Glomerular endothelial cell (primary cell): ENCODE measurements around the gene TTLL5. TPM values are rescaled to one million over a fixed set of nuclear protein-coding genes. Genes with fewer than 3 reads are reported as not detected.

Experiments
- DNase-seq: peaks from one replicate; pipeline ENCODE4 v3.0.0-alpha.2; 2011; ENCODE audit warnings: low read depth, low spot score; ENCODE audit errors: extremely low read depth
- total RNA-seq: library from RNA; depleted of rRNA; stranded (reverse); fragments of >200 nt; gene quantifications from 2 replicates; pipeline ENCODE4 v1.2.3, GENCODE V29; 2015

TTLL5 gene
- total RNA-seq, 1 donor from 2014 or later, result 59.5 TPM

DNA sequence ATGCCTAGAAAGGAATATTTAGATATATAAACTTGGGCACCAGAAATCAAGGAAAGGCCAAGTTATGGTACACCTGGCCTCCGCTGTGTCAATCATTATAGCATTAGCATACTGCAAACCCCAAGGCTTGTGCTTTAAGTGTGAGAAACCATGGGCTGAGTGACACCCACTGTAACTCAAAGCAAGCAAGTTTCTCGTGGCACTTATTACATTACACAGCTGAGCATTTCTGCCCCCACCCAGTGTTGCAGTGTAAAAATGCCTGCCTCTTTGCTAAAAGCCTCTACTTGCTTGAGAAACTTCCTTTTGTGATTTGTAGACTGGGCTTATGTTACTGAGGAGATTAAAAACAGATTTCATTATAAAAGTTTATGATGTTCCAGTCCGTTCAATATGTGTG, 198.7 kb downstream of the TTLL5 start:
- no peak for DNase-seq

DNA sequence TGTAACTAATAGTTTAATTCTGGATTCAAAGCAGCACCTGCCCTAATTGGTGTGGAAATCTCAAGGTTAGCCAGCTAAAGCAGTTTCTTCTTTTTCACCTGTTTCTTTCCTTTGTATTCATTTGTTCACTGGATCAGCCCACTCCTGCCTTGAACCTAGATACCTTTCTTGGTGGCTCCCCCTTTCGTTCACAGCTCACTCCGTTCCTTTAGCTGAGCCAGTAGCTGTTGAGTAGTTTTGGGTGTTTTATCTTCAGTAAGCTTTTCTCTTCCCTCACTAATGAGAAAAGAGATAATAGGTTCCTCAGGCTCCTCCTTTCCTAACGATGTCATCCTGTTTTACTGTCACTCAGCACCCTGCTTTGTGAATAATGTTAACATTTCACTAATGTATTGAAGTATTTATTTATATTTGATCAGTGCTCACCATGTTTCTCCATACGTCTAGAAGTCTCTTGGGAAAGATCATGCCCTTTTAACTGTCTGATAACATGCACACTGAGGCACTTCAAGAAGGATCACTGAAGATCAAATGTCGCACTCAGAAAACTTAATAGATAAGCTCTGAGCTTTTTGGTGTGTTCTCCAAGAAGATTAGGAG, 199.6 kb downstream of the TTLL5 start:
- no peak for DNase-seq

DNA sequence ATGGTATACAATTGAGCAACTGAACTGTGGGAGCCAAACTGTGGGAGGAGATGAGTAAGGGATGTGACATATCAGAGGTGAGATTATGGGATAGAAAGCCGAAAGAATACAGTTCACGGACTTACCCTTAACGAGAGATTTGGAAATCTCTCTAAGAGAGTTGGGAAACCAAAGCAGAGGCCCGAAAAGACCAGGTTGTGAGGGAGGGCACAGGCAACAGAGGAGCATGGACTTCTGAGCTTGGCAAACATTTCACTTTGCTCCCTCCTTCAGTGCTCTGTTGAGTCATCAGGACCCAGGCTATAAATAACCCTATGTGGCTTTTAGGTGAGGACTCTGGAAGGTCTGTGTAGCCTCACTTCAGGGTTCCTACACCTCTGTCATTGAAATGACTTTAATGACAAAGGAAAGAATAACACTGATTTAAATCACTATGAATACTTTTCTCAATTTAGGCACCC, 200.1 kb downstream of the TTLL5 start:
- no peak for DNase-seq

DNA sequence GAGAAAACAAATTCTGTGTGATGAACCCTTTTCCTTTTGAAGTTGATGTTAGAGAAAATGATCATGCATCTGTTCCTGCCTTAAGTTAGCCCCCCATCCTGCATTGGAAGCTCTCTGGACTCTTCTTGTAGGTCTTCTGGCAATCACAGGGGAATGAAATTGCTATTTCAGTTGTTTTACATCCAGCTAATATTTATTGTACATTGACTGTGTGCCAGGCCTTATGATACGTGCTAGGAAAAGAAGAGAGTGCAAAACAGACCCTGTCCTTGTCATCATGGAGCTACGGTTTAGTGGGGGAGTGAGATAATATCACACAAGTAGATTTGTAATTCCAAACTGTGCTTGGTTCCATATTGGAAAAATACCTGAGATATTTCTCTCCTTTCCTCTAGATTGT, 202.2 kb downstream of the TTLL5 start:
- no peak for DNase-seq

DNA sequence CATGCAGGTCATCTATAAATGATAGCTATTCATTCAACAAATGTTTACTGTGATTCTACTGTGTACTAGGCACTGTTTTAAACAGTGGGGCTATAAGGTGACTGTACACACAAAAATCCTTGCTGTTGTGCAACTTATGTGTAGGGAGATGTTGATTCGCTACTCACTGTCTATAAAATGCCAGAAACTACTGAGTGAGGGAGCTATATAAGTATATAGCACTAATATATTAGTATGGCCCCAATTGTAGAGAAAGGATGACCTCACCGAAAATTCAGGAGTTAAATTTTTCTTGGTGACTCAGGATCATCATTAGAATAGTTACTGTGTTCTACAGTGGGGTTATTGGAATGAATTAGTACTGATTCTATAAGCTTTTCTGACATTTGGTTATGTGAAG, 203.3 kb downstream of the TTLL5 start:
- no peak for DNase-seq

DNA sequence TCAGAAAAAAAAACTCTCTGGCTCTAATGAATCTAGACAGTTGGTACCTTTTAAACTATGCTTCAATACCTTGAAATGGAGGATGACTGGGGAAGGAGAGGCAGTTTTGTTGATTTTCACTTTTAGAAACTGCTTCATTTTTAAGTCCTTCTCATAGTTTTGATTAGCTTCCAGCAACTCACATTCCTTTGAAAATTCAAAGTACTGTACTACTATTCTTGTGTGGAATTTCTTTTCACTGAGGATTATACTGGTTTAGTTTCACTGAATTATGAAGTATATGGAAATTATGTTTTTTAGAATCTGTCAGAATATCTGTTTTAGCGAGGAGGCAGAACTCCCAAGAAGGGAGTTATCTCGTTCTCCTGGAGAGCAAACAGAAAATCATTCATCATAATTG, 204.5 kb downstream of the TTLL5 start:
- DNase-seq, result no peak

DNA sequence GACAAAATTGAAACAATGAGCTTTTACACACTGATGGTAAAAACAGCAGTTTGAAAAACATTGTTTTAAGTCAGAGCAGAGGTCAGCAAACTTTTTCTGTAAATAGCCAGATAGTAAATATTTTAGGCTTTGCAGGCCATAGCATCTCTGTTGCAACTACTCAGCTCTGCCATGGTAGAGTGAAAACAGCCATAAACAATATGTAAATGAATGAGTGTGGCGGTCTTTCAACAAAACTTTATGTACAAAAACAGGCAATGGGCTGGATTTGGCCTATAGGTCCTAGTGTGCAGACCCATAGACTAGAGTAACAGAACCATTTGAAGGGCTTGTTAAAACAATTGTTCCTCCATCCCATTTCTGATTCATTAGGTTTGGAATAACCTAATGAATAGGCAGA, 205.9 kb downstream of the TTLL5 start:
- no peak for DNase-seq

DNA sequence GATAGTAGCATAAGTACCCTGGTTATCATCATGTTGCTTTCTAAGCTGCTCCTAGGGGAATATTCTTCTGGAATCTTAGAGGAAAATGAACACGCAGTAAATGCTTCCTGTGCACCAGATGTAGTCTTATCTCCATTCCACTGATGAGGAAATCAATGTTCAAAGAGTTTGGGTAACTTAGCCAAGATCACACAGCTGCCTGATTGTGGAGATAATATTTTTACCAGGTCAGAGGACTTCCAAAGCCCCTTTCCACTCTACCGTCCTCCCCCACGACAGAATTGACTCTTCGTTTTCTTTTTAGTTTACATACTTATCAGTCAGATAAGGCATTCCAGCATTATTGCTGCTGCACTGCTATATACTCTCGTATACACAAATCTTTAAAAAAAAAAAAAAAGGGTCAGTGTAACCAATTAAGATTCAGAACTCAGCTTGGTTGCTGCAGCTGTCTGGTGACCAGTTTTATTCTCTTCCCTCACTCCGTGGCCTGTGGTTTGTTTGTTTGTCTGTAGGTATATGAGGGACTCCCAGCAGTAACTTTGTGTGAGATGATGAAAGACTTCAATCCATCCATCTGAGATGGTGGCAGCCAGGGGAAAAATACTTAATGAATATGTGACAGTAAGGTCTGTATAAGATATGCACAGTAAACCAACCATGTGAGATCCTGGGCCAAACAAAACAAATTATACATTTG, 210.3 kb downstream of the TTLL5 start:
- DNase-seq, result no peak

DNA sequence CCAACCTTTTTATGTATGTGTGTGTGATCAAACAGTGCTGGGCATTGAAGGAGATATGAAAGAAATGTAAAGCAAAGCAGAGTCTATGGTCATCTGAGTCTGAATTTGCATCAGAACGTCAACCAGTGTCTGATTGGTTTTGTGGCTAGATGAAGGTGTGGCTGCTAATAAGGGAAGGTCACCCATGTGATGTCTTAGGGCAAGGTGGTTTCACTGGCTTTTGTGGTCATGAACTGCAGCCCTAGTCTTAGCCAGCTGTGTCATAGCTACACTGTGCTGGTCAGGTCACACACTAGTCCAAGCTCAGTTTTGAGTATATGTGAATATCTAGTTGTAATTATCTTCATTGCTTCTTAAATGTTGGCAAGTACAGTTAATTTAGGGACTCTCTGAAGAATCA, 214.9 kb downstream of the TTLL5 start:
- no peak for DNase-seq

DNA sequence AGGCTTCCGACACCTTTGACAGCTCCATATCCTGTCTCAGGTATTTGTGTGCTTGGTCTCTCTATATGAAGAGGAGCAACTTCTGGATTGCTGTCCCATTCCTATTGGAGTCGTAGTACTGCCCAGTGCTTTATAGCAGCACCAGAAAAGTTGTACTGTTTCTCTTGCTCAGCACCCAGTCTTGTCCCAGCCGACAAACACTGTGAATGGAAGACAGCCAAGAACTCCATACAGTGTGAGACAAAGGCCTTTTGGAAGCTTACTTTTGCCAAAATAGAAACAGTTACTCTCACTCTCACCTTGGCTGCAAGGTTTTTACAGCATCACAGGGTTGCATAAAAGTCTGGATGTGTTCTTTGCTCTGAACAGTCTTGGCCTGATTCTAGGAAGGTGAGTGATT, 215.5 kb downstream of the TTLL5 start:
- DNase-seq, result no peak

DNA sequence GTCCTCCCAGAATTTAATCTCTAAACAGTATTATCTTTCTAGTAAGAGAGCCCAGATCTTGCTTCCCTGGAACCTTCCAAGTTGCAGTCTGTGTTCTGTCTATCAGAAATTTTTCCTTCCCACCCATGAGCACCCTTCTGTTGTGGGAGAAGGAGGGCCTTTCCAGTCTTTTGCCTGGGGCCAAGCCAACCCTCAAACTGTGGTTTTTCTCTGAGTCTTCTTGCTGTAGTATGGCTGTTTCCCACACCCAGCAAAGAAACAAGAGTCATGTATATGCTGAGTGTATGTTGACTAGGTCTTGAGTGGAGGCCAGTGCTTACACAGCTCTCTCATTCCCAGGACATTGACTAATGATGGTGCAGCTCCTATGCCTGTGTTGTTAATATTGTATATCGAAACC, 216.2 kb downstream of the TTLL5 start:
- no peak for DNase-seq

DNA sequence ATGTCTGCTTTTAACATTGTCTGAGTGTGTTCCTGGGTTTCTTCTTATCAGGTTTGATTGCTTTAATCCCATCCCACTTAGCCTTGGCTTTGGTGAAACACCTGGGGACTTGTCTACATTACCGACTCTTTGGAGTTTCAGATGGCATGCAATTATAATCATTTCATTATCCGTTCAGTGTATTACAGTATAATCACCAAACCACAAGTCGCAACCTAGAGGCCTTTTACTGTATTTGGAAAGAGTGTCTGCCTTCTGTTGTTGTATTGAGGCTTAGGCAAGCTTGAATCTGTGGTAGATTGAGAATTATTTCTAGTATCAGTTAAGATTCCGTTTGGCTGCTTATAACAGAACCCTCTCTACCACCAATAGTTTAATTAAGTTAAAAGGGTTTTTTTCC, 216.8 kb downstream of the TTLL5 start:
- no peak for DNase-seq

DNA sequence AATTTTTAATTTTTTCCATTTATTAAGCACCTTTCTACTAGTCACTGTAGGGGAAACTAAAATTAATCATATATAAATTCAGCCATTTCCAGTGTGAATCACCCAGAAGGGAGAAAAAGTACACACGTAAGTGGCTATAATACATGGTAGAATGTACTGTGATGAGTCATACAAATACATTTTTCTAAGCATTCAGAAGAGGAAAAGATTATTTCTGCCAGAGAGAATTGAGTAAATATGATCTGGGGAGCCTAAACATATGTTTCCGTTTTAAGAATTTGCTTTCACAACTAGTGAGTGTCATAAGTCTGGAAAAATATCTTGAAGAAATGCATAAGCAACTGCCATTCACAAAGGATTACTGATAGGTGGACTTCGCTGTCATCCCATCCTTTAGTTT, 218.0 kb downstream of the TTLL5 start:
- peak; percentile 90 for DNase-seq

DNA sequence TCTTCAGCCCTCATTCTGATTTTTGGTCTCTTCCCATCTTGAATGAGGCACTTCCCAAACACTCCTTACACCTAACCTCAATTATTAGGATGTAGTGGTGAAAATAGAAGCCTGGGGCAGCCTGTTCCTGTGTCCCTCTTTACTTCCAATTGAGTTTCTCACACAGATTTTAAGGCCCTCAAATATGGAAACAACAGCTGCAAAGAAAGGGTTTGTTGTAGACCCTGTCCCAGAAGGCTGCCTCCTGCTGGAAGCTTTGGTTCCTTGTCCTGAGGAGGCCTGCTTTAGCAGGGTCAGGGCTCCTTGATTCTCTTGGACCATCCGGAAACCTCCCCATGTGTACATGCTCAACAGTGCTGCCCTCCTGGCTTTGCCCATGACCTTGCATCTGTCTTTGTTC, 219.5 kb downstream of the TTLL5 start:
- no peak for DNase-seq

DNA sequence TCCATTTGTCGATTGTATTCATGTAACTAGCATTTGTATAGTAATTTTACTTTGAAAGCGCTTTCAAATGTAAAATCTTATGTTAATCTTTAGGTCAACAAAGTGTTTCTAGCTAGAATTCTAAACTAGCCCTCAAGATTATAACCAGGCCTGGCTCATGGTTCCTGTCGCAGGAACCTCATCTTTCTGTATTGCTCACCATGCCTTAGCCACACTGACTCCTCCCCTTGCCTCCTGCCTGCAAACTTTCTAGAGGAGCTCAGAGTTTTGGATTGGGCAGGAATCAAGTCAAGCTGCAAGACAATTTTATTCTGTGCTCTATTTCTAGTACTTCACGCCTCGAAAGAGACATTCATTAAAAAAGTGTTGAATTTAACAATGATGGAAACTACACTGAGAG, 220.9 kb downstream of the TTLL5 start:
- no peak for DNase-seq

DNA sequence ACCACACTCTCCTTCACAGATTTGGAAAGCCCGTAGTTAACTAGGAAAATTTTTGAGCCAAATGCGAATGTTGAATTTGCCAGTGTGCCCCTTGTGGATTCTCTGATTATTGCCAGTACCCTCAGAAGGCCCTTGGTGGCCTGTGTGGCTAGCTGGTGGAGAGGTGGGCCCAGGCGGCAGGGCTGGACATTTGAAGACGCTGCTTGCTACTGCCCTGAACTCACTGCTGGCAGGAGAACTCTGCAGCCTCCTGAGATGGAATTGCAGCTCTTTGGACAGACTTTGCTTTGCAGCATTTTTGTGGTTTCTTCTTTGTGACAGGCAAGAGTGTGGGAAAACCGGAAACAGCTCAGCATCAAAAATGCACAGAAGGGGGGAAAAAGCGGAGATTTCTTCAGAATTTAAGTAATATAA, 223.2 kb downstream of the TTLL5 start:
- DNase-seq, result no peak

DNA sequence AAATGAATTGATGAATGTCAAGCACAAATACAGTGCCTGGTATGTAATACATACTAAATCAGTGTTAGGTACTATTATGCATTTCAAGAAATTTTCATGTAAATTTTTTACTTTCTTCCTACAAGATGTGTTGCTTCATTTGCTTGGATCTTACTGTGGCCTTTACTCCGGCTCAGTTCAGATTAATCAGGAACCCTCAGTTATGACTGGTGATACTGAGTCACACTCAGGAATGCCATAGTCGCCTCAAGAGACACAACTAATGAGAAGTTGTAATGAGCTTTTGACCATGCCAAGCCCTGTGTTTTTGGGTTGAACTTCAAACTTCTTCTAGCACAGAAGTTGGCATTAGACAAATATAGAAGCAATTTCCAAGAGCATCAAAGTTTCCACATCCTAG, 224.8 kb downstream of the TTLL5 start:
- DNase-seq, result no peak

DNA sequence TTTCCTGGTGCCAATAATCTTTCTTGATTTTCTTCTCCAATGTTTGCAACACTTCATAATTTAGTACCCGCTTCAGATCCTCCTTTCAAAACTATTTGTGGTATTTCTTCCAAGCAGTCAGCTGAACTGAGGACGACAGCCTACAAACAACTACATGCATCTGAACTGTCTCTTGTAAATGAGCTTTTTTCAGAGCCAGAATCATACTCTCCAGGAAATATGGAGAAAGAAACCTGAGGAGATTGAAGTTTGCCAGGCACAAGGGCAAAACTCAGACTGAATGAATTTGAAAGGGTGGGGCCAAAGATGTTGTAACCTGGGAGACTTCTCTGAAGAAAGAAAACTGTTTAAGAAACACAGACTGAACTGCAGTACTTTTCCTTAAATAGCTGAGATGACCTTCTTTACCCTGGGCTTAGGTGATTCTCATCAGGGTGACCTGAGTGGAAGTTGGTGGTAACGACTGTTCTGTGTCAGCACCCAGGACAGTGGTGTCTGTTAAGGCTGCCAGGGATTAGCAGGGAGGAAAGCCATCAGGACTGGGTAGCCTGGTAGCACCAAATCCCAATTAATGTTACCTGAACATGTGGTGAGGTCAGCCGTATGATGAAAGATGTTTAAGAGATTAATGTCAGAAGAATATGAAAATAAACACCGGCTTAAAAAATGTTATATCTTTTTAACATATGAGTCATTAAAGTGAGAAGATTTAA, 225.7 kb downstream of the TTLL5 start:
- no peak for DNase-seq

DNA sequence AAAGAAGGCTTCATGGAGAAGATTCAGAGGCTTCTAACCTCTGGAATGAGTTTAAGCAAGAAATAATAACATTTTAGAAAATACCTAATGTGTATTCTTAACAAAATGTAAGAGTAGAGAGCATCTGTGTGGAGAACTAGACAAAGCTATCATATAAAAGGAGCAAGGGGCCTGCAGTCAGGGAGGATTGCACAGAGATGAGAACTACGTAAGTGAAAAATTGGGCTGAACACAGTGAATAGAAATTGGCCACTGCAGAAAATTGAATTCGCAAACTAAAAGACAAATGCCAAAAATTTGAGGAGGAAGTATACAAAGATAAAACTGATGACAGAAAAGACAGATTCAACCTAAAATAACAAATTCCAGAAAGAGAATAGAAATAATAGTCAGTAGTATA, 227.9 kb downstream of the TTLL5 start:
- no peak for DNase-seq

DNA sequence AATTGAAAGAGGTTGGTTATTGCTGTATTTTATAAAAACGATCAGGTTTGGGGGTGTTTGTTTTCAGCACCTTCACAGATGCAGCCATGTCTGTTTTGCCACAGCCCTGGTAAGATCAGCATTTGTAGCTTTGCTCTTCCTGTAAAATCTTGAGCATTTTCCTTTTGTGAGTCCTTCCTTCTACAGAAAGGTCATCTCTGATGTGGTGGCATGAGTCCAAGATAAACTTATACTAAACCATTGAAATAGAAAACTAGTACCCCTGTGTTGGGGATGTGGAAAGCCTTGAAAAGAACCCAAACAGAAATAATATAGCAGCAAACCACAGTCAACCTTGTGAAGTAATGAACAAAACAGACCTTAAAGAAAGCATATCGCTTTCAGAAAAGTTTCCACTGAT, 235.3 kb downstream of the TTLL5 start:
- no peak for DNase-seq

DNA sequence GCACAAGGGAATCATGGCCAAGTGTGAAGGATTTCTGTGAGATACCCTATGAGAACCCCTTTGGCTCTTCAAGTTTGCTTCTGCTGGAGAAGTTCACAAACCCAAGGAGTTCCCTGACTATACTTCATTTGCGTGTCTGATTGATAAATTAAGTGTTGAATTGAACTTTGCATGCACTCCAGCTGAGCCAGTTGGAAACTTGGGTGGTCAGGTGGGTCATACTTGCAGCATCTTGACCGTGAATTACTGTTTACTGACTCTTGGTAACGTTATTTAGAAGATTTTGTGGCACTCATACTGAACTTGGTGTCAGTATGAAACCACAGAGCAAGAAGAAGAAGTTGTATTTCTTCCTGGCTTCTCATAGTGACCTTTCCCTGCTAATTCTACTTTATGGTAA, 243.3 kb downstream of the TTLL5 start:
- no peak for DNase-seq
